Astrocyte (in vitro differentiated cells and primary cell): ENCODE data around the gene XKR8.

Source experiments
- EZH2 ChIP-seq: IDR thresholded peaks from 2 replicates; pipeline ENCODE4 v1.6.1; 2012; ENCODE audit warnings: mild to moderate bottlenecking, low read length, inconsistent platforms; ENCODE audit not compliant: insufficient read depth
- TF ChIP-seq, protein P1 (sequence below): IDR thresholded peaks from 2 replicates; pipeline ENCODE4 v1.5.1; 2011; ENCODE audit warnings: low read depth, mild to moderate bottlenecking, inconsistent platforms, low read length, moderate library complexity; ENCODE audit not compliant: insufficient read depth

DNA sequence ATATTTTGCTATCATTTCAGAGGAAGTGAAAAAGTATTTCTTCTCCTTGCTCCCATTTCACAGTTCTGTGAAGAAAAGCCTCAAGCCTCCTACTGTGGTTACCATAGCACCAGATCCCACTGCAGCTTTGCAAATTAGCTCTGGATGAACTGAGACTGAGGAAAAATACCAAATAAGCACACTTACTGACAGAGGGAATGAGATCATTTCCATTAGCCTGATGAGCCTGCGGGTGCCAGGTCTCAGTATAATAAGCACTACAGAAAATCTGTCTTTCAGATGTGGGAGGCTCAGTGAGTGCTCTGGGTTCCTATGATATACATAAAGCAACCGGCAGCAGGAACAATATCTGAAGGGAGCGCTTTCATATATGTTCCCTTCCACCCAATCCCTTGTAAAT, 21.4 kb downstream of the XKR8 start:
- TF ChIP-seq, protein P1, sequence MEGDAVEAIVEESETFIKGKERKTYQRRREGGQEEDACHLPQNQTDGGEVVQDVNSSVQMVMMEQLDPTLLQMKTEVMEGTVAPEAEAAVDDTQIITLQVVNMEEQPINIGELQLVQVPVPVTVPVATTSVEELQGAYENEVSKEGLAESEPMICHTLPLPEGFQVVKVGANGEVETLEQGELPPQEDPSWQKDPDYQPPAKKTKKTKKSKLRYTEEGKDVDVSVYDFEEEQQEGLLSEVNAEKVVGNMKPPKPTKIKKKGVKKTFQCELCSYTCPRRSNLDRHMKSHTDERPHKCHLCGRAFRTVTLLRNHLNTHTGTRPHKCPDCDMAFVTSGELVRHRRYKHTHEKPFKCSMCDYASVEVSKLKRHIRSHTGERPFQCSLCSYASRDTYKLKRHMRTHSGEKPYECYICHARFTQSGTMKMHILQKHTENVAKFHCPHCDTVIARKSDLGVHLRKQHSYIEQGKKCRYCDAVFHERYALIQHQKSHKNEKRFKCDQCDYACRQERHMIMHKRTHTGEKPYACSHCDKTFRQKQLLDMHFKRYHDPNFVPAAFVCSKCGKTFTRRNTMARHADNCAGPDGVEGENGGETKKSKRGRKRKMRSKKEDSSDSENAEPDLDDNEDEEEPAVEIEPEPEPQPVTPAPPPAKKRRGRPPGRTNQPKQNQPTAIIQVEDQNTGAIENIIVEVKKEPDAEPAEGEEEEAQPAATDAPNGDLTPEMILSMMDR, result no peak
- TF ChIP-seq EZH2, result no peak
